Osteoblast (primary cell): ENCODE data around the gene CHAF1A. TPM values are rescaled to one million over a fixed set of nuclear protein-coding genes. Genes with fewer than 3 reads are reported as not detected.

ENCODE experiments used
- DNase-seq: peaks from one replicate; pipeline ENCODE4 v3.0.0; 2011; ENCODE audit warnings: low spot score, mixed read lengths; ENCODE audit not compliant: insufficient read length; ENCODE audit errors: missing footprints
- H2AFZ ChIP-seq: 2 replicates; pipeline ENCODE4 v1.6.0; 2011; ENCODE audit warnings: mild to moderate bottlenecking, low read length
- H3K27ac ChIP-seq: 2 replicates; pipeline ENCODE4 v1.5.1; 2011; ENCODE audit warnings: mild to moderate bottlenecking, low read depth, low read length, moderate library complexity
- H3K27me3 ChIP-seq: 2 replicates; pipeline ENCODE4 v1.6.0; 2012; ENCODE audit warnings: mild to moderate bottlenecking, control low read depth, inconsistent platforms, low read length, moderate library complexity; ENCODE audit not compliant: insufficient read depth
- H3K36me3 ChIP-seq: 2 replicates; pipeline ENCODE4 v1.5.1; 2011; ENCODE audit warnings: mild to moderate bottlenecking, low read length, control low read depth, moderate library complexity; ENCODE audit not compliant: insufficient read depth
- H3K4me1 ChIP-seq: 2 replicates; pipeline ENCODE4 v1.5.1; 2011; ENCODE audit warnings: mild to moderate bottlenecking, low read length, control low read depth, moderate library complexity; ENCODE audit not compliant: insufficient read depth
- H3K4me2 ChIP-seq: 2 replicates; pipeline ENCODE4 v1.6.0; 2011; ENCODE audit warnings: mild to moderate bottlenecking, low read length; ENCODE audit not compliant: insufficient read depth
- H3K4me3 ChIP-seq: fragments of 200-600 bp; sonication (generic); 3 replicates; pipeline ENCODE4 v1.5.1; 2012; ENCODE audit warnings: mild to moderate bottlenecking, low read length, inconsistent platforms; ENCODE audit not compliant: insufficient read depth
- H3K79me2 ChIP-seq: 2 replicates; pipeline ENCODE4 v1.6.0; 2012; ENCODE audit warnings: mild to moderate bottlenecking, low read length, control low read depth, inconsistent platforms; ENCODE audit not compliant: insufficient read depth
- H3K9me3 ChIP-seq: 2 replicates; pipeline ENCODE4 v1.5.1; 2011; ENCODE audit warnings: low read depth, low read length, control low read depth
- H4K20me1 ChIP-seq: 2 replicates; pipeline ENCODE4 v1.6.0; 2012; ENCODE audit warnings: mild to moderate bottlenecking, low read length, control low read depth; ENCODE audit not compliant: insufficient read depth
- total RNA-seq: library from RNA; depleted of rRNA; stranded (reverse); fragments of >200 nt; gene quantifications from 2 replicates; pipeline ENCODE4 v1.2.3, GENCODE V29; 2012
- TF ChIP-seq, protein P1 (sequence below): IDR thresholded peaks from 2 replicates; pipeline ENCODE4 v1.5.1; 2011; ENCODE audit warnings: mild to moderate bottlenecking, low read depth, low read length, moderate library complexity; ENCODE audit errors: extremely low read depth

CHAF1A gene
- total RNA-seq, 1 donor = 3.6 TPM

GRCh38 chr19:4370418-4371041 is 31.9 kb upstream of the CHAF1A start:
- TF ChIP-seq, protein P1, sequence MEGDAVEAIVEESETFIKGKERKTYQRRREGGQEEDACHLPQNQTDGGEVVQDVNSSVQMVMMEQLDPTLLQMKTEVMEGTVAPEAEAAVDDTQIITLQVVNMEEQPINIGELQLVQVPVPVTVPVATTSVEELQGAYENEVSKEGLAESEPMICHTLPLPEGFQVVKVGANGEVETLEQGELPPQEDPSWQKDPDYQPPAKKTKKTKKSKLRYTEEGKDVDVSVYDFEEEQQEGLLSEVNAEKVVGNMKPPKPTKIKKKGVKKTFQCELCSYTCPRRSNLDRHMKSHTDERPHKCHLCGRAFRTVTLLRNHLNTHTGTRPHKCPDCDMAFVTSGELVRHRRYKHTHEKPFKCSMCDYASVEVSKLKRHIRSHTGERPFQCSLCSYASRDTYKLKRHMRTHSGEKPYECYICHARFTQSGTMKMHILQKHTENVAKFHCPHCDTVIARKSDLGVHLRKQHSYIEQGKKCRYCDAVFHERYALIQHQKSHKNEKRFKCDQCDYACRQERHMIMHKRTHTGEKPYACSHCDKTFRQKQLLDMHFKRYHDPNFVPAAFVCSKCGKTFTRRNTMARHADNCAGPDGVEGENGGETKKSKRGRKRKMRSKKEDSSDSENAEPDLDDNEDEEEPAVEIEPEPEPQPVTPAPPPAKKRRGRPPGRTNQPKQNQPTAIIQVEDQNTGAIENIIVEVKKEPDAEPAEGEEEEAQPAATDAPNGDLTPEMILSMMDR = no peak
- peak overlapping the region; percentile 43 for H3K4me2 ChIP-seq
- no peaks in the 10 kb centered on the region for H3K27me3 ChIP-seq
- peak overlapping the region; percentile 56 for H3K27ac ChIP-seq
- no peak overlapping the region for H2AFZ ChIP-seq
- peaks cover 76% of the 10 kb centered on the region for H4K20me1 ChIP-seq
- H3K9me3 ChIP-seq = no peaks in the 10 kb centered on the region
- DNase-seq = peak; percentile 51
- H3K79me2 ChIP-seq = peaks cover 93% of the 10 kb centered on the region
- H3K36me3 ChIP-seq = peaks cover 12% of the 10 kb centered on the region
- peaks cover 61% of the 10 kb centered on the region for H3K4me1 ChIP-seq
- H3K4me3 ChIP-seq = no peak overlapping the region

GRCh38 chr19:4371247-4372164 is 30.9 kb upstream of the CHAF1A start:
- H3K36me3 ChIP-seq = peaks cover 2% of the 10 kb centered on the region
- no peaks in the 10 kb centered on the region for H3K9me3 ChIP-seq
- H3K27me3 ChIP-seq = no peaks in the 10 kb centered on the region
- H3K4me3 ChIP-seq = no peak overlapping the region
- H3K27ac ChIP-seq = peak overlapping the region; percentile 90
- H3K4me2 ChIP-seq = no peak overlapping the region
- no peak overlapping the region for H2AFZ ChIP-seq
- H3K4me1 ChIP-seq = peaks cover 71% of the 10 kb centered on the region
- H3K79me2 ChIP-seq = peaks cover 93% of the 10 kb centered on the region
- H4K20me1 ChIP-seq = peaks cover 80% of the 10 kb centered on the region
- TF ChIP-seq, protein P1 = no peak
- peak; percentile 86 for DNase-seq

DNA sequence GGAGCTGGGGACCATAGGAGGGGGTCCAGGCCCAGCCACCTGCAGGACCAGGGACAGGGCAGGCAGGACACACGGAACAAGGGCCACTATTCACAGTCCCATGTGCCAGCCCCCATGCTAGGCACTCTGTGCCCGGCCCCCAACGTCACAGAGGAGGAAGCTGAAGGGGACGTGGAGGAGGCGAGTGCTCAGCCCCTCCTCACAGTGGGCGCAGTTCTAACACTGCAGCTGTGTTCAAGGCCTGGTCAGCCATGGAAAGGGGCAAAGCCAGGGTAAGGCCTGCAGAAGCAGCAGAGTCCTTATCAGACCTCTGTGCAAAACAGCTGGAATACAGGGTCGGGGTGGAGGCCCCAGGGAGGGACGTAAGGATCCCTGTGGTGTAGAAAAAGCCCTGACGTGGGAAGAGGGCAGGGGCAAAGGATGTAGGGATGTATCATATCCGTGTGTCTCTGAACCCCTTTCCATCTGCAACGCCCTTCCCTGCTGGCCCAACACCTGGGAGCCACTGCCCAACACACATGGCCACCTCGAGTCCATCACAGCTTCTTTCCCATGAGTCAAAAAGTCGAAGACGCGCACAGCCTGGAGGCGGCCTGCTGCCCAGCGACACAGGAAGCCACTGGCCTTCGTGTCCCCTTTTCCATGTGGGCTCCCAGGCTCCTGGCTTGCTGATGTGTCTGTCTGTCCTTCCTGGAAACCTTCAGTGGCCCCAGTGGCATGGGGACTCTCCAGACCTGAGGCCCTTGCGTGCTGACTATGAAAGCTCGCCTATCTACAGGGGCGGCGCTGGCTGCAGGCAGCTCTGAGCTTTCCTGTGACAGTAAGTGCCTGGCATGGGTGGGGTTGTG is 30.1 kb upstream of the CHAF1A start:
- Histone ChIP-seq H3K9me3 (no peaks in the 10 kb centered on the region), H2AFZ (no peak overlapping the region), H3K27me3 (no peaks in the 10 kb centered on the region), H3K4me2 (no peak overlapping the region), H3K4me1 (peaks cover 79% of the 10 kb centered on the region), H3K36me3 (peaks cover 2% of the 10 kb centered on the region), H4K20me1 (peaks cover 83% of the 10 kb centered on the region), H3K4me3 (no peak overlapping the region), H3K27ac (peak overlapping the region; percentile 90), H3K79me2 (peaks cover 93% of the 10 kb centered on the region)
- peak; percentile 79 for DNase-seq
- TF ChIP-seq, protein P1 = no peak
